PFSK-1 (cell line): Measurements from ENCODE around the gene RAD51.

ENCODE experiments used
- FOXP2 ChIP-seq: optimal IDR thresholded peaks from 2 replicates; pipeline ENCODE3; 2011; ENCODE audit warnings: borderline replicate concordance, control low read depth, inconsistent platforms; ENCODE audit not compliant: insufficient read depth; ENCODE audit errors: extremely low read length, extremely low read depth
- POLR2AphosphoS5 ChIP-seq: IDR thresholded peaks from 2 replicates; pipeline ENCODE4 v1.6.1; 2012; ENCODE audit warnings: low read depth, mild to moderate bottlenecking, control low read depth, low read length, moderate library complexity
- REST ChIP-seq, 2 experiments: IDR thresholded peaks; 2 replicates each; pipeline versions ENCODE4 v1.6.1 to v1.8.0; 2011 to 2012; ENCODE audit warnings: low read depth in 2 of 2, low read length in 2 of 2, control low read depth in 1 of 2, inconsistent platforms in 1 of 2, mild to moderate bottlenecking in 1 of 2, moderate library complexity in 1 of 2; ENCODE audit not compliant: insufficient read depth in 1 of 2

- TF ChIP-seq POLR2AphosphoS5 (no peak), REST (IDR thresholded peaks at IDR 0.05; ENCODE audit: insufficient read depth in 1 of 2, low read depth in 2 of 2, low read length in 2 of 2) (no peak), FOXP2 (no peak)
These were observed 73.0 kb downstream of the RAD51 start for GRCh38 chr15:40767838-40768500.
